Stomach (tissue), 9 donors: ENCODE results near the gene TRPM3. TPM values are rescaled to one million over a fixed set of nuclear protein-coding genes. Genes with fewer than 3 reads are reported as not detected.

Experiments
- DNase-seq, 2 donors: peaks; one replicate each; pipeline versions ENCODE4 v3.0.0 to v3.0.0-alpha.2; 2013 to 2019
- H3K27ac ChIP-seq, 5 donors: fragments of 200-600 bp in 4 of 5; sonication (generic) in 4 of 5; one replicate each; pipeline ENCODE4 v1.5.1; 2013 to 2019; ENCODE audit warnings: mild to moderate bottlenecking in 1 of 5, moderate library complexity in 1 of 5
- H3K27me3 ChIP-seq, 3 donors: fragments of 200-600 bp; sonication (generic); one replicate each; pipeline ENCODE4 v1.5.1; 2017 to 2019; ENCODE audit warnings: mixed run types in 1 of 3
- H3K36me3 ChIP-seq, 4 donors: fragments of 200-600 bp; sonication (generic); 1 replicate in 3 of 4; 2 replicates in 1 of 4; pipeline ENCODE4 v1.5.1; 2016 to 2019
- H3K4me1 ChIP-seq, 4 donors: fragments of 200-600 bp; sonication (generic); one replicate each; pipeline ENCODE4 v1.5.1; 2016 to 2019
- H3K4me3 ChIP-seq, 4 donors: fragments of 200-600 bp; sonication (generic) in 3 of 4; one replicate each; pipeline ENCODE4 v1.5.1; 2016 to 2019; ENCODE audit warnings: mild to moderate bottlenecking in 1 of 4
- H3K9me3 ChIP-seq, 4 donors: fragments of 200-600 bp; sonication (generic); one replicate each; pipeline ENCODE4 v1.5.1; 2016 to 2019
- EP300 ChIP-seq: sonication (generic); formaldehyde crosslinking; IDR thresholded peaks from one replicate; pipeline ENCODE4 v1.6.1; 2017; ENCODE audit warnings: antibody characterized with exemption
- POLR2A ChIP-seq, 4 donors: fragments of 450-650 bp; IDR thresholded peaks; one replicate each; pipeline ENCODE4 v1.6.1; 2016; ENCODE audit warnings: antibody characterized with exemption in 4 of 4, control low read depth in 2 of 4, mild to moderate bottlenecking in 1 of 4, moderate library complexity in 1 of 4
- POLR2AphosphoS5 ChIP-seq, 3 donors: sonication (generic); formaldehyde crosslinking; IDR thresholded peaks; one replicate each; pipeline ENCODE4 v1.6.1; 2016; ENCODE audit warnings: antibody characterized with exemption in 3 of 3
- WGBS, 5 donors: extraction: QIAGEN DNeasy Blood & Tissue Kit in 3 of 5; methylation state at CpG; one replicate each; pipeline versions ENCODE4 v1.1.5 to v1.1.7; 2013 to 2018; 5-methylcytosine and 5-hydroxymethylcytosine counted together
- intact Hi-C: fragments of 100-400 bp; cut with DNase I; formaldehyde crosslinking; loops from one replicate; pipeline ENCODE4 v1.15.1; 2023; ENCODE audit warnings: low total_unique reads
- polyA plus RNA-seq, 3 donors: library from polyadenylated mRNA; stranded (reverse); fragments of 200-250 nt; gene quantifications; one replicate each; pipeline ENCODE4 v1.2.3, GENCODE V29; 2013
- total RNA-seq, 5 donors: library from RNA; depleted of rRNA; stranded (reverse); fragments of >200 nt; gene quantifications; one replicate each; pipeline versions ENCODE4 v1.1.0 to v1.2.3, GENCODE V29; 2014 to 2016
- TF ChIP-seq, protein P1 (sequence below), 7 experiments: fragments of 450-650 bp in 4 of 7; fragments of 200-600 bp in 3 of 7; sonication (generic) in 3 of 7; IDR thresholded peaks; one replicate each; pipeline ENCODE4 v1.5.1; 2016 to 2019; ENCODE audit warnings: antibody characterized with exemption in 7 of 7, control low read depth in 2 of 7, mild to moderate bottlenecking in 1 of 7
- donor health status: healthy with polysubstance abuse.
- donor health status: Bipolar disorder and iron deficiency.
- donor health status: healthy.

The TRPM3 gene
- total and polyA plus RNA-seq, 8 donors, result 0.03 to 6.2 (median 1.5) TPM

DNA sequence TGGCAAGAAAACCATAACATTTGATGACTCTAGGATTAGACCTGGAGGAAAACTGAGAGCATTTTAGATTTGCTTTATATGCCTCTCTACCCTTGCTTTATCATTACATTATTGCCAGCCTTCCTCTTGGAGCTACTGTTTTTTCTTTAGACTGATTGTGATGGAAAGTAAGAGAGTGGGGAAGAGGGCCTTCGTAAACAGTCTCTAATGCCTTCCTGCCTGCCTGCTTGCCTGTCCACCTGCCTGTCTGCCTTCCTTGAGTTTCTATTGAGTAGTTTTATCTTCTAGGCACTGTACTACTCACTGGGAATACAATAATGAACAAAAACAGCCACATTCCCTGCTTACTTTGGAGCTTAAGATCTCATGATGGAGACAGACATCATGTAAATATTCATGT, 189.3 kb downstream of the TRPM3 start:
- intact Hi-C loops, result no loop called here
- no peaks in the 10 kb centered on the region for H3K27me3 ChIP-seq
- TF ChIP-seq POLR2A (IDR thresholded peaks at IDR 0.05), result no peak
- no peak for TF ChIP-seq POLR2AphosphoS5 (IDR thresholded peaks at IDR 0.05)
- no peak for TF ChIP-seq EP300
- TF ChIP-seq, protein P1, sequence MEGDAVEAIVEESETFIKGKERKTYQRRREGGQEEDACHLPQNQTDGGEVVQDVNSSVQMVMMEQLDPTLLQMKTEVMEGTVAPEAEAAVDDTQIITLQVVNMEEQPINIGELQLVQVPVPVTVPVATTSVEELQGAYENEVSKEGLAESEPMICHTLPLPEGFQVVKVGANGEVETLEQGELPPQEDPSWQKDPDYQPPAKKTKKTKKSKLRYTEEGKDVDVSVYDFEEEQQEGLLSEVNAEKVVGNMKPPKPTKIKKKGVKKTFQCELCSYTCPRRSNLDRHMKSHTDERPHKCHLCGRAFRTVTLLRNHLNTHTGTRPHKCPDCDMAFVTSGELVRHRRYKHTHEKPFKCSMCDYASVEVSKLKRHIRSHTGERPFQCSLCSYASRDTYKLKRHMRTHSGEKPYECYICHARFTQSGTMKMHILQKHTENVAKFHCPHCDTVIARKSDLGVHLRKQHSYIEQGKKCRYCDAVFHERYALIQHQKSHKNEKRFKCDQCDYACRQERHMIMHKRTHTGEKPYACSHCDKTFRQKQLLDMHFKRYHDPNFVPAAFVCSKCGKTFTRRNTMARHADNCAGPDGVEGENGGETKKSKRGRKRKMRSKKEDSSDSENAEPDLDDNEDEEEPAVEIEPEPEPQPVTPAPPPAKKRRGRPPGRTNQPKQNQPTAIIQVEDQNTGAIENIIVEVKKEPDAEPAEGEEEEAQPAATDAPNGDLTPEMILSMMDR (IDR thresholded peaks at IDR 0.05), result no peak
- H3K9me3 ChIP-seq, result no peaks in the 10 kb centered on the region
- no peak overlapping the region for H3K4me3 ChIP-seq
- H3K27ac ChIP-seq, result no peak overlapping the region
- DNase-seq, result no peak
- peaks cover 0 to 10% (median 5%) of the 10 kb centered on the region in 4 donors for H3K4me1 ChIP-seq
- 77 to 92% (median 84%) methylated on average over 1 of the region's 1 CpG for WGBS, 5 donors
- no peaks in the 10 kb centered on the region for H3K36me3 ChIP-seq

DNA sequence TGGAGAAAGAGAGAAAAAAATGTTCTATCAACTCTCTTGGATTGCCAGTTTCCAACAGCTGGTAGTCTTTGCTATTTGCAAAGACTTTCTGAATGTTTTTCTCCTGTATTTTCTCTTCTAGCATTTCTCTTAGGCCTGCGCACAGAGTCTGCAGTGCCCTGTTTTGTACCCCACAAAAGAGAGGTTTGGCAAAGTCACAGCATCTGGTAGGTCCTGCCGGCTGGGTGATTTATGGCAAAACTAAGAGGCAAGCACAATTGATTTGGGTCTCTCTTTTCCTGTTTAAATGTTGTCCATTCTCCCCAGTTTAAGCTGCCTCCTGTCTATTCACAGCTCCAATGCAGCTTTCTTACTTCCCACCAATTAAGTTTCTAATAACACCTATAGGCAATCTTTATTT, 193.9 kb downstream of the TRPM3 start:
- 70 to 82% (median 76%) methylated on average over 2 of the region's 2 CpGs for WGBS, 5 donors
- no peaks in the 10 kb centered on the region for H3K27me3 ChIP-seq
- intact Hi-C loops, result loop anchor here (10.0 kb wide), 1 partner anchor 77 kb away; no protein-coding TSS in a partner anchor
- H3K4me3 ChIP-seq, result no peak overlapping the region
- no peaks in the 10 kb centered on the region for H3K36me3 ChIP-seq
- no peak overlapping the region for H3K27ac ChIP-seq
- H3K4me1 ChIP-seq, result peaks cover 0 to 8% (median 6%) of the 10 kb centered on the region in 4 donors
- no peak for DNase-seq
- H3K9me3 ChIP-seq, result no peaks in the 10 kb centered on the region
- TF ChIP-seq POLR2A (IDR thresholded peaks at IDR 0.05) (no peak), POLR2AphosphoS5 (IDR thresholded peaks at IDR 0.05) (no peak), EP300 (no peak)
- TF ChIP-seq, protein P1 (IDR thresholded peaks at IDR 0.05), result no peak

DNA sequence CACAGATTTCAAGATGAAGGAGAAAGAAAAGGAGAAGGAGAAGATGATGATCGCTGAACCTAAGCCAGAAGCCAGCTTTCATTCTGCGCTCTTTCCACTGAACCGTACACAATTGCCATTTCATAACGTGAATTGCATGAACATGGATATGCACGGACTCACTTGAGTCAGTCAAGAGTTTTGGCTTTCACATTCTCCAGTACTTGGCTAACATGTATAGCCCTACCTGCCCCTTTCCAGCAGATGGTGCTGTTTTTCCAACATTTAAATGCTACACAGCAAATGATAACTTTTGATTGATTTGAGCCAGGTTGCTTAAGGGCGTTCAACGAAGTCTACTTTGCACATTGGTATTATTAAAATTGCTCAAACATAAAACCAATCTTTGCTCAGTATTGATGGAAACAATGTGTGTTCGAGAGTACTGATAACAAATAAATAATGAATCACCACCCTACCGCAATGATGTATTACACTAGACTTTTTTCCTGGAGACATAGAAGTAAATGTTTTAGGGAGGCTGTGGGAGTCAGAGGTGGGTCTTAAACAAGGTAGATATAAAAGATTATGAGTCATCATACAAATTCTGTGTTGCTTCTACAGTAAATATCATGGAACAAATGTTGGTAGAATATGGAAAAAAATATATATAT, 196.4 kb downstream of the TRPM3 start:
- DNase-seq, result peak; percentile 40 to 78
- Histone ChIP-seq H3K36me3 (no peaks in the 10 kb centered on the region), H3K4me3 (no peak overlapping the region), H3K9me3 (no peaks in the 10 kb centered on the region), H3K4me1 (peaks cover 0 to 8% (median 6%) of the 10 kb centered on the region in 4 donors), H3K27ac (no peak overlapping the region), H3K27me3 (no peaks in the 10 kb centered on the region)
- TF ChIP-seq POLR2A (IDR thresholded peaks at IDR 0.05) (no peak), POLR2AphosphoS5 (IDR thresholded peaks at IDR 0.05) (peak in 1 of 3 donors; percentile 38), EP300 (no peak)
- TF ChIP-seq, protein P1 (IDR thresholded peaks at IDR 0.05), result peak in 5 of 7 experiments; percentile 42 to 69 (median 59)
- intact Hi-C loops, result loop anchor here (10.0 kb wide), 1 partner anchor 80 kb away; no protein-coding TSS in a partner anchor
- 11 to 21% (median 12%) methylated on average over 9 of the region's 9 CpGs for WGBS, 5 donors

DNA sequence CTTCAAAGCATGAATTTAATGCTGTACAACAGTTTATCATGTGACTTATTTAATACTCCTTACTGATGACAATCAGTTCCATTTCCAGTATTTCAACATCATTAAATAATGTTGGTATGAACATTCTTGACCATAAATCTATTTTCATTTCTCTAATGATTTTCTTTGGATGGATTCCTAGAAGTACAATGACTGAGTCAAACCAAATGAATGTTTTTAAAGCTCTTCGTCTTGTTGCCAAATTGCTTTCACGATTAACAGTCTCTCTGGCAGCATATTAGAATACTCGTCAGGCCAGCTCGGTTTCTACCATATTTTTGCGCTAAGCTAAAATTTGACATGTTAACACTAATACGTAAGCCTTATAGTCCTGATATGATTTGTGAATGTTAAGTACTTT, 197.0 kb downstream of the TRPM3 start:
- no peaks in the 10 kb centered on the region for H3K36me3 ChIP-seq
- peak in 1 of 2 donors; percentile 43 for DNase-seq
- peaks cover 0 to 8% (median 6%) of the 10 kb centered on the region in 4 donors for H3K4me1 ChIP-seq
- no peaks in the 10 kb centered on the region for H3K9me3 ChIP-seq
- TF ChIP-seq POLR2AphosphoS5 (IDR thresholded peaks at IDR 0.05), result no peak
- TF ChIP-seq, protein P1 (IDR thresholded peaks at IDR 0.05), result no peak
- no peak for TF ChIP-seq EP300
- TF ChIP-seq POLR2A (IDR thresholded peaks at IDR 0.05), result no peak
- no peak overlapping the region for H3K4me3 ChIP-seq
- no peaks in the 10 kb centered on the region for H3K27me3 ChIP-seq
- 54 to 68% (median 63%) methylated on average over 6 of the region's 6 CpGs for WGBS, 5 donors
- intact Hi-C loops, result loop anchor here (10.0 kb wide), 1 partner anchor 80 kb away; no protein-coding TSS in a partner anchor
- H3K27ac ChIP-seq, result no peak overlapping the region
